GM12878 (cell line): ENCODE results near the gene MAB21L4. TPM values are rescaled to one million over a fixed set of nuclear protein-coding genes. Genes with fewer than 3 reads are reported as not detected.
A peak's percentile ranks its signal among the peaks of the same experiment; 100 is the strongest.

Source experiments
- ATAC-seq: fragments of 200-7000 bp; cut with Tn5 transposase; 3 replicates; pipeline ENCODE4 v1.9.1; 2020; ENCODE audit warnings: mild to moderate bottlenecking, moderate library complexity
- BruUV-seq: library from RNA; stranded (reverse); fragments of 400-500 nt; replicated peaks from 2 replicates; lab custom pipeline; 2021; lab: Mats Ljungman, UMichigan
- CTCF ChIA-PET: fragments of 300-600 bp; sonication (Branson Sonifier 250); formaldehyde crosslinking; extraction: SDS; loops from one replicate; lab custom pipeline; 2021; ENCODE audit warnings: inconsistent platforms; lab: Yijun Ruan, JAX
- POLR2A ChIA-PET: fragments of 350-600 bp; formaldehyde crosslinking; extraction: SDS; loops from one replicate; lab custom pipeline; 2021; ENCODE audit warnings: inconsistent platforms; lab: Charles Lee
- RAD21 ChIA-PET: fragments of 300-600 bp; sonication (Branson Sonifier 250); formaldehyde crosslinking; loops from one replicate; lab custom pipeline; 2023; ENCODE audit warnings: antibody characterized with exemption; ENCODE audit not compliant: unreplicated experiment; lab: Charles Lee
- SMC1A ChIA-PET: fragments of 300-600 bp; sonication (Branson Sonifier 250); formaldehyde crosslinking; loops from one replicate; lab custom pipeline; 2023; ENCODE audit not compliant: unreplicated experiment, uncharacterized antibody; lab: Charles Lee
- DNase-seq: peaks from one replicate; pipeline ENCODE4 v3.0.0-alpha.2; 2011; ENCODE audit warnings: low read depth, low spot score
- FAIRE-seq: peaks from 3 replicates; lab custom pipeline; 2011; peaks lifted over from hg19 to GRCh38; lab: Jason Lieb, UNC
- H2AFZ ChIP-seq: 2 replicates; pipeline ENCODE4 v1.6.0; 2011; ENCODE audit warnings: low read depth, low read length, control low read depth; ENCODE audit not compliant: control insufficient read depth
- H3K27ac ChIP-seq: 2 replicates; pipeline ENCODE4 v1.5.1; 2011; ENCODE audit warnings: control low read depth; ENCODE audit not compliant: control insufficient read depth, insufficient read depth
- H3K27me3 ChIP-seq, 2 experiments: replicated peaks in 1 of 2; 2 replicates each; pipeline versions ENCODE4 v1.6.0 to v1.6.1; 2011; ENCODE audit warnings: low read length in 1 of 2; ENCODE audit not compliant: control insufficient read depth in 2 of 2, insufficient read depth in 2 of 2
- H3K36me3 ChIP-seq, 2 experiments: 2 replicates each; pipeline ENCODE4 v1.5.1; 2011; ENCODE audit warnings: low read length in 1 of 2; ENCODE audit not compliant: control insufficient read depth in 2 of 2, insufficient read depth in 2 of 2
- H3K4me1 ChIP-seq: 2 replicates; pipeline ENCODE4 v1.6.1; 2011; ENCODE audit warnings: mild to moderate bottlenecking, low read length, moderate library complexity, mixed read lengths; ENCODE audit not compliant: control insufficient read depth, insufficient read depth
- H3K4me2 ChIP-seq: 2 replicates; pipeline ENCODE4 v1.6.0; 2011; ENCODE audit warnings: control low read depth; ENCODE audit not compliant: control insufficient read depth, insufficient read depth
- H3K4me3 ChIP-seq: fragments of 200-600 bp; sonication (generic); 2 replicates; pipeline ENCODE4 v1.5.1; 2016
- H3K79me2 ChIP-seq: 2 replicates; pipeline ENCODE4 v1.6.0; 2011; ENCODE audit warnings: low read length; ENCODE audit not compliant: control insufficient read depth, insufficient read depth
- H3K9ac ChIP-seq: 2 replicates; pipeline ENCODE4 v1.8.0; 2011; ENCODE audit warnings: low read length, control low read depth, mixed read lengths; ENCODE audit not compliant: control insufficient read depth, insufficient read depth
- H3K9me3 ChIP-seq: replicated peaks from 3 replicates; pipeline ENCODE4 v1.5.1; 2011; ENCODE audit warnings: mild to moderate bottlenecking, low read length; ENCODE audit not compliant: control insufficient read depth, insufficient read depth
- H4K20me1 ChIP-seq: 2 replicates; pipeline ENCODE4 v1.6.0; 2011; ENCODE audit not compliant: control insufficient read depth, insufficient read depth
- BCL3 ChIP-seq: IDR thresholded peaks from 2 replicates; pipeline ENCODE4 v1.6.1; 2011; ENCODE audit warnings: borderline replicate concordance, low read depth, mild to moderate bottlenecking, moderate library complexity, low read length; ENCODE audit not compliant: insufficient read depth, poor library complexity, severe bottlenecking
- FOXK2 ChIP-seq: fragments of 450-650 bp; IDR thresholded peaks from 2 replicates; pipeline ENCODE4 v1.6.1; 2017; ENCODE audit warnings: mild to moderate bottlenecking, moderate library complexity
- PBX3 ChIP-seq: IDR thresholded peaks from 2 replicates; pipeline ENCODE4 v1.6.1; 2011; ENCODE audit warnings: mild to moderate bottlenecking, low read depth, low read length, moderate library complexity; ENCODE audit not compliant: insufficient replicate concordance
- TCF3 ChIP-seq: IDR thresholded peaks from 2 replicates; pipeline ENCODE4 v1.6.1; 2012; ENCODE audit warnings: low read depth, mild to moderate bottlenecking, low read length, borderline replicate concordance; ENCODE audit not compliant: insufficient read depth
- WGBS: methylation state at CpG from one replicate; pipeline ENCODE4 v1.1.6; 2016; ENCODE audit warnings: low lambda C conversion rate; ENCODE audit not compliant: insufficient replicate concordance, insufficient coverage; ENCODE audit errors: missing lambda C conversion rate; 5-methylcytosine and 5-hydroxymethylcytosine counted together
- in situ Hi-C: fragments of 300-500 bp; cut with MboI; formaldehyde crosslinking; loops from 9 replicates; pipeline ENCODE4 v1.14.3; 2018; ENCODE audit warnings: mixed read lengths
- intact Hi-C: fragments of 100-400 bp; cut with micrococcal nuclease; formaldehyde crosslinking; loops from one replicate; pipeline ENCODE4 v1.14.2; 2022; ENCODE audit not compliant: unreplicated experiment
- polyA plus RNA-seq, 11 experiments: library from polyadenylated mRNA; depleted of rRNA in 4 of 11; unstranded in 6 of 11; stranded (reverse) in 5 of 11; fragments of >200 nt; fragmentation: Nextera tagmentation in 4 of 11; fragmentation: Illumina TruSeq in 1 of 11; extraction: Ambion mirVana in 4 of 11; extraction: Trizol in 1 of 11; gene quantifications; 1 replicate in 1 of 11; 2 replicates in 10 of 11; pipeline versions ENCODE4 v1.2.1 to v1.2.3, GENCODE V29; 2011 to 2016; ENCODE audit warnings: inconsistent platforms in 2 of 11, missing spikeins in 2 of 11, low read depth in 1 of 11
- total RNA-seq, 4 experiments: library from RNA; depleted of rRNA in 3 of 4; stranded (reverse); fragments of >200 nt in 3 of 4; fragmentation: Illumina TruSeq in 1 of 4; extraction: Trizol in 1 of 4; gene quantifications; 2 replicates each; pipeline versions ENCODE4 v1.2.1 to v1.2.3, GENCODE V29; 2013 to 2021

The MAB21L4 gene
- total and polyA plus RNA-seq, 10 of the 15 experiments (the other 5 are each of a cell fraction or from before 2014, with no cell fraction given), result 0.03 TPM; not detected in 9

GRCh38 chr2:240894836-240895558, 959 bp downstream of the MAB21L4 start:
- BruUV-seq, result no TSS peak
- RAD21 ChIA-PET, result no interaction called here
- 40% methylated on average over 27 of the region's 28 CpGs for WGBS
- peak; percentile 11 for TF ChIP-seq PBX3
- TF ChIP-seq BCL3, result peak; percentile 90
- TF ChIP-seq FOXK2, result no peak
- 0 out of 2 replicates have a peak, but pooled peaks have one; percentile 66 for TF ChIP-seq TCF3
- no peak for FAIRE-seq
- no peaks in the 10 kb centered on the region for H4K20me1 ChIP-seq
- no peaks in the 10 kb centered on the region for H3K27me3 ChIP-seq
- no peaks in the 10 kb centered on the region for H3K36me3 ChIP-seq
- in situ Hi-C loops (no loop called here), intact Hi-C loops (no loop called here)
- H3K4me3 ChIP-seq, result no peak overlapping the region
- H3K9ac ChIP-seq, result no peak overlapping the region
- H3K4me1 ChIP-seq, result no peaks in the 10 kb centered on the region
- no peak overlapping the region for H3K4me2 ChIP-seq
- no peak overlapping the region for H3K27ac ChIP-seq
- CTCF ChIA-PET, result no interaction called here
- POLR2A ChIA-PET, result no interaction called here
- ATAC-seq, result no peak
- SMC1A ChIA-PET, result no interaction called here
- no peak overlapping the region for H2AFZ ChIP-seq
- no peaks in the 10 kb centered on the region for H3K9me3 ChIP-seq
- no peaks in the 10 kb centered on the region for H3K79me2 ChIP-seq
- no peak for DNase-seq
